Activated CD8-positive, alpha-beta memory T cell treated with anti-CD3 and anti-CD28 coated beads for 1 hour (primary cell): ENCODE measurements around the gene COP1.

Experiments used
- DNase-seq, 2 donors: peaks; one replicate each; pipeline ENCODE4 v3.0.0-alpha.2; 2020; ENCODE audit warnings: low read depth in 1 of 2; ENCODE audit errors: extremely low read depth in 1 of 2

COP1 gene

GRCh38 chr1:175904808-175905207 is 302.3 kb downstream of the COP1 start:
- no peak for DNase-seq

DNA sequence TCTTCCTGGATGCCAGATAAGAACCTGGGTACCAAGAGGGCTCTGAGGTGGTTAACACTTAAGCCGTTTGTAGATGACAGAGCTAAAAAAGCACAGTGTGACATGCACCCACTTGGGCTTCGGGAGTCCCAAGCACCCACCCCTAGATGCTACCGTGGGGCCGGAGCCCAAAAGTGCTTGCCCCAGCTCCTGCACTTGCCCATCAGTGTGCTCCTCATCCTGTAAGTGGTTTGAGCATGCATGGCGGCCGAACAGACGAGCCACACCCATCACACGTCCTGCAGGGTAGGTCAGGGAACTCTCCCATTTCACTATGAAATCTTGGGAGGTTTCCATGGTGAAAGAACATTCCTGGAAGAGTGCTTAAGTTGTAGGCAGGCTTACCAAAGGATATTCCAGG is 304.8 kb downstream of the COP1 start:
- no peak for DNase-seq

GRCh38 chr1:175901076-175901836 is 305.8 kb downstream of the COP1 start:
- DNase-seq: no peak

- no peak for DNase-seq
Observed at GRCh38 chr1:175900171-175900570, 306.9 kb downstream of the COP1 start.

DNA sequence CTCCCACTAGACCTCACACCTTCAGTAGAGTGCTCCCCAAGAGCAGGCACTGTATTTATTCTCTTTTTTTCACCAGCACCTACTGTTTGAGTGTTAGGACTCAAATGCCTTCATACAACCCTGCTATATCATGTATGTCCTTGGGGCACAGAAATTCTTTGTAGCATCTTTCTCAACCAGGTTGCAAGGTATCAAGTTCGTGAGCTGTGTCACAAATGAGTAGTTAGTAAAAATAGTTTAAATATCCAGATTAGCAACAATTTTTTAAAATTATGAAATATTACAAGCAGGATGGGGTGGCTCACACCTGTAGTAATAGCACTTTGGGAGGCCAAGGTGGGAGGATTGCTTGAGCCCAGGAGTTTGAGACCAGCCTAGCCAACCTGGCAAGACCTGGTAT is 311.1 kb downstream of the COP1 start:
- no peak for DNase-seq
